ENCODE measurements around the gene DIP2C.

DIP2C gene

DNA sequence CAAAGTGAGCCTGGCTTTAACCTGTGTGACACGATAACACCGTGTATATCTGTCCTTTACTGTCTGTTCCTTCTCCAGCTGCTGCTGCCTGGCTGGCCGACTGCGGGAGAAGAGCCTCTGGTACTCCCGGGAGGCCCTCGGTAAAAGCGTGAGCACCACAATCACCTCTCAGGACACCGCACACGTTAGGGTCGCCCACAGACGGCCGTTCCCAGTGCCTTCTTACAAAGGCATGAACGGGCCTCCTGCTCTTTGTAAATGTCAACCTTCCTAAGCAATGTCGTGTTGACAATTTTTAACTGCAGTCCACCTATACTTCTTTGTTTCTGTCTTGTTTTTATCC, 177.6 kb downstream of the DIP2C start:
- TF ChIP-seq, protein P1, sequence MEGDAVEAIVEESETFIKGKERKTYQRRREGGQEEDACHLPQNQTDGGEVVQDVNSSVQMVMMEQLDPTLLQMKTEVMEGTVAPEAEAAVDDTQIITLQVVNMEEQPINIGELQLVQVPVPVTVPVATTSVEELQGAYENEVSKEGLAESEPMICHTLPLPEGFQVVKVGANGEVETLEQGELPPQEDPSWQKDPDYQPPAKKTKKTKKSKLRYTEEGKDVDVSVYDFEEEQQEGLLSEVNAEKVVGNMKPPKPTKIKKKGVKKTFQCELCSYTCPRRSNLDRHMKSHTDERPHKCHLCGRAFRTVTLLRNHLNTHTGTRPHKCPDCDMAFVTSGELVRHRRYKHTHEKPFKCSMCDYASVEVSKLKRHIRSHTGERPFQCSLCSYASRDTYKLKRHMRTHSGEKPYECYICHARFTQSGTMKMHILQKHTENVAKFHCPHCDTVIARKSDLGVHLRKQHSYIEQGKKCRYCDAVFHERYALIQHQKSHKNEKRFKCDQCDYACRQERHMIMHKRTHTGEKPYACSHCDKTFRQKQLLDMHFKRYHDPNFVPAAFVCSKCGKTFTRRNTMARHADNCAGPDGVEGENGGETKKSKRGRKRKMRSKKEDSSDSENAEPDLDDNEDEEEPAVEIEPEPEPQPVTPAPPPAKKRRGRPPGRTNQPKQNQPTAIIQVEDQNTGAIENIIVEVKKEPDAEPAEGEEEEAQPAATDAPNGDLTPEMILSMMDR (IDR thresholded peaks at IDR 0.05; ENCODE audit: extremely low read depth, insufficient read depth, missing control alignments): no peak
- DNase-seq (ENCODE audit: low spot score): no peak
- in situ Hi-C loops (cut with MboI; ENCODE audit: low pct_unique_long_range_greater_than_20kb, low sequenced_read_pairs, unreplicated experiment): loop anchor here (25.0 kb wide), 1 partner anchor 300 kb away; no protein-coding TSS in a partner anchor

DNA sequence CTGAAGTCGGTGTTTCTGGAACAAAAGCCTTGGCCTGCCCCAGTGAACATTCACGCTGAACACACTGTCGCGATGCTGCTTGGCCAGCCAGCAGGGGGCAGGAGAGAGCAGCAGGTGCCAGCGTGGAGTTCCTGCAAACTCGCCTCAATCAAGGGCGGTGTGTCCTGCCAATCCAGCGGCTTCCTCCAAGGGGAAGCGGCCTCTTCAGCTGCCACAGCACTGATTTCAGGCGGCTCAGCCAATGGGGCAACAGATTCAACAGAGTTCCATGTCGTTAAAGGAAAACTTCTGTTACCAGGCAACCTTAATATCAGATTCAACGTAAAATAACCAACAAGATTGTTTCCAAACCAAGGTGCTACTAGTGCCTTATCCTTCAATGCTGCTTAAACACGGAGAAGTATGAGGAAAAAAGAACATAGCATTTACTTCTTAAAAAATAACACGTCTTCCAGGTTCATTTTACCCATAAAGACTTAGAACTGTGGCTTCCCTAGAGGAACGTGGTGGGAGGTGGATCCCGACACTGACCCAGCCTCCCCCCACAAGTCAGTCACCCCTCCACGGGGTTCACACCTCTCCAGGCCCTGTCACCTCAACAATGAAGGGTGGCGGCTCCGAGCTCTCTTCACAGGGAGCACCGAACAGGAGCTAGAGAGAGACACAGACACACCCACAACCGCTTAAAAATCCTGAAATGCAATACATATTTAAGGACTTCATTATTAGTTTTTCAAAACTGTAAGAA, 178.2 kb downstream of the DIP2C start:
- DNase-seq (ENCODE audit: low spot score): peak; percentile 87
- in situ Hi-C loops (cut with MboI; ENCODE audit: low pct_unique_long_range_greater_than_20kb, low sequenced_read_pairs, unreplicated experiment): loop anchor here (25.0 kb wide), 1 partner anchor 301 kb away; no protein-coding TSS in a partner anchor
- TF ChIP-seq, protein P1 (IDR thresholded peaks at IDR 0.05; ENCODE audit: extremely low read depth, insufficient read depth, missing control alignments): peak; percentile 99

DNA sequence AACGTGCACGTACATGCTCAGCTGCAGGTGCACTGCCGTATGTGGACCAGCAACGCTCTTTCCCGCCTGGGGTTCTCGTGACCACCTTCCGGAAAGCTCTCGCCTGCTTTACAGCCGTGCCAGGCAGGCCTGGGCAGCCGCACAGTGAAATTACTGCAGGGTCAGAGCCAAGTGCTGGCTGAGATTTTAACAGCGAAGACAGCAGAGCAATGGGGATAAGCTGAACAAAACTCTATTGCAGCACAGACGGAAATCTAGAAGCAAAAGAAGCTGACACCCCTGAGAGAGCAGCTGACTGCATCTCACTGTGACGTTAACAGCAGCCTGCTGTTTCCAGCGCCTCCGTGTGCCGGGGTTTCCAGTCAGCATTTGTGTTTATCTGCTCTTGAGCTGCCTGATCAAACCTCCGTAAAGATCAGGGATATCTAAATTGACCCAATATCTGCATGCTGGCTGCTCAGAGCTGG, 179.0 kb downstream of the DIP2C start:
- TF ChIP-seq, protein P1 (IDR thresholded peaks at IDR 0.05; ENCODE audit: extremely low read depth, insufficient read depth, missing control alignments): no peak
- no peak for DNase-seq (ENCODE audit: low spot score)
- in situ Hi-C loops (cut with MboI; ENCODE audit: low pct_unique_long_range_greater_than_20kb, low sequenced_read_pairs, unreplicated experiment): loop anchor here (25.0 kb wide), 1 partner anchor 302 kb away; no protein-coding TSS in a partner anchor

DNA sequence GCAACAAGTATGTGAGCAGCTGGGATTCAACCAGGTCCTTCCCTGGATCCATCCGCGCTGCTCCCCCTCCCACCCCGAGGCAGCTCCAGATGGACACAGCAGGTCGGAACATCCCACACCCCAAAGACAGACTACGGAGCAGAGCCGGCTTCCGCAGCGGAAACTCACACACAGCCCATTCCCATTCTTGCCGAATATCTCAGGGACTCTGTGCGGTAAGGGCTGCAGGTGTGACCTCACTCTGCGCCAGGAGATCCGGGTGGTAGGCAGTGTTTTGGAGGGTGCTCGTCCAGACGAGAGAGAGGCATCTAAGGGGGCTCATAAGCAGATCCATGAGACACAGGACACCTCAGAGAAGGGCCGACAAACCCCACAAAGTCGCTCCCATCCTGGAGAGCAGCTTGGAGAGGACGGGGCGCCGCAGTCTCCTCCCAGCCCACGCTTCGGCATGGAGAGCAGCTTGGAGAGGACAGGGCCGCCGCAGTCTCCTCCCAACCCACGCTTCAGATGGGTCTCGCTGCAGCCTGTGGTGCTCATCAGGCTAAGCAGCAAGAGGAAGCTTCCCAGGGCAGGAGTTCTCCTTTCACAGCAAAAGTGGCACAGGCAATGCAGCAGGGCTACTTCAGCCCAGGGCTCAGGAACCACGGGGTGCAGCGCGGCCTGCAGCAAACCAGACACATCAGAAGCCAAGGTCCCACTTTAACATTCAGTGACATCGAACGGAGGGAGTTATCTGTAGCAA, 179.9 kb downstream of the DIP2C start:
- in situ Hi-C loops (cut with MboI; ENCODE audit: low pct_unique_long_range_greater_than_20kb, low sequenced_read_pairs, unreplicated experiment): loop anchor here (25.0 kb wide), 1 partner anchor 303 kb away; no protein-coding TSS in a partner anchor
- no peak for DNase-seq (ENCODE audit: low spot score)
- TF ChIP-seq, protein P1 (IDR thresholded peaks at IDR 0.05; ENCODE audit: extremely low read depth, insufficient read depth, missing control alignments): no peak

DNA sequence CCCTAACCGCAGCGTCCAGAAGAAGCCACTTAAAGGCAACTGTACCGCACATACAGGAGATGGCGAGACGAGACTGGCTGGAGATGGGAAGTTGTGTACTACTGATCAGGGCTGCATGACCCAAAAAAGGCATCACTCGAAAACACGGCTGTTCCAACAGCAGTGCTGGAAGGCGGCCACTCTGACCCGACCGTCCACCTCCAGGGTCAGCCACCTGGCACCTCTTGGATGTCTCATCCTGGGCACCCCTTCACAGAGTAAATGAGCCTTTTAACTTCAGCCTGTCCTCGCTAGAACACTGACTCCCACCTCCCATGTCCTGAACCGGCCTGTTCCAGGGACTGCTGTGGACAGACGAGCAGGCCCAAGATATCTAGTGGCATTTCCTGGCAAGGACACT, 180.7 kb downstream of the DIP2C start:
- in situ Hi-C loops (cut with MboI; ENCODE audit: low pct_unique_long_range_greater_than_20kb, low sequenced_read_pairs, unreplicated experiment): loop anchor here (25.0 kb wide), 1 partner anchor 304 kb away; no protein-coding TSS in a partner anchor
- no peak for DNase-seq (ENCODE audit: low spot score)

DNA sequence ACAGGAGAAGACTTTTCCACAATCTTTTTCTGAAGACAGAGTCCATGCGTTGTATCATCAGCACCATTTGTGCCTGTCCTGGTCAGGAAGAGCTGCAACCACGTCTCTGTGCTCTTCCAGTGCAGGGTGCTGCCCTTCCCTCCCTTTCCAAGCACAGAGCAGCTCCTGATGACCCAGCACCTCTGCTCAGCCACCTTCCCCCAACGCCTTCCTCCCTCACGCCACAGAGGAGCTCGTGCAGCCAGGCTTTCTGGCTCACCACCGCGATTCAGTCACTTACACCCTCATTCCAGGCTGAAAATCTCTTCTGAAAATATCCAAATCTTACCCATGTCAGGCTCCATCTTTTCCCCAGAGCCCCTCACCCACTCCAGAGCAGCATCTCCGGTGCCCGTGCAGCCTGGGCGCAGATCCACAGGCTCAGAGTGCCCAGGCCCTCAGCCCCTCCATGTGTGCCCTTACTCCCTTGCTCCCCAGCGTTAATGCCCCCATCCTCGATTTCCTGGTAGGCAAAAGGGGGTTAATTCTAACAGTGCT, 181.5 kb downstream of the DIP2C start:
- no peak for DNase-seq (ENCODE audit: low spot score)
- TF ChIP-seq, protein P1 (IDR thresholded peaks at IDR 0.05; ENCODE audit: extremely low read depth, insufficient read depth, missing control alignments): no peak
- in situ Hi-C loops (cut with MboI; ENCODE audit: low pct_unique_long_range_greater_than_20kb, low sequenced_read_pairs, unreplicated experiment): loop anchor here (25.0 kb wide), 1 partner anchor 304 kb away; no protein-coding TSS in a partner anchor

More for the DNA sequence above, 180.7 kb downstream of the DIP2C start:
- TF ChIP-seq, protein P1 (IDR thresholded peaks at IDR 0.05; ENCODE audit: extremely low read depth, insufficient read depth, missing control alignments): no peak
